AG09309 (cell line): ENCODE data around the gene SIRT3.
A peak's percentile ranks its signal among the peaks of the same experiment; 100 is the strongest.
"Not testable (repeated sequence)": the region's sequence is repeated elsewhere in the genome, so short reads cannot be mapped to it uniquely, and the experiment has no call there.

Experiments
- DNase-seq: peaks from one replicate; pipeline ENCODE4 v3.0.0-alpha.2; 2010; ENCODE audit warnings: low read depth
- H3K4me3 ChIP-seq: 2 replicates; pipeline ENCODE4 v1.5.1; 2011; ENCODE audit warnings: mild to moderate bottlenecking, low read depth, low read length, moderate library complexity; ENCODE audit not compliant: control insufficient read depth
- TF ChIP-seq, protein P1 (sequence below): IDR thresholded peaks from 2 replicates; pipeline ENCODE4 v1.5.1; 2011; ENCODE audit warnings: mild to moderate bottlenecking, low read depth, low read length, inconsistent platforms; ENCODE audit not compliant: insufficient read depth, control insufficient read depth; ENCODE audit errors: missing control alignments

Gene SIRT3

DNA sequence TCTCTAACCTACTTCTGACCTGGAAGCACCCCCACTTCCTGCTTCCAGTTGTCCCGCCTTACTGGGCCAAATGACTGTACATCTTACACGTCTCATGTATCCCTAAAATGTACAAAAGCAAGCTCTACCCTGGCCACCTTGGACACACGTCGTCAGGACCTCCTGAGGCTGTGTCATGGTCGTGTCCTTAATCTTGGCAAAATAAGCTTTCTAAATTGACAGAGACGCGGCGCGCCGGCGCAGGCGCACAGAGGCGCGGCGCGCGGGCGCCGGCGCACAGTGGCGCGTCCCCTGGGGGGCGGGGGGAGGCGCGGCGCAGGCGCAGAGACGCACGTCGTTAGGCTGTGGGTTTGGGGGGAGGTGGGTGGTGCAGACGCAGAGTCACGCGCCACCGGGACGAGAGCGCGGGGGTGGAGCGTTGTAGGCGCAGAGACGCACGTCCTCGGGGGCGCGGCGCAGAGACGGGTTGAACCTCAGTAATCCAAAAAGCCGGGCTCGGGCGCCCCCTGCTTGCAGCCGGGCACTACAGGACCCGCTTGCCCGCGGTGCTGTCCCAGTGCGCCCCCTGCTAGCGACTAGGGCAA lies 46.9 kb downstream of the SIRT3 start:
- DNase-seq, H3K4me3 ChIP-seq: not testable (repeated sequence)
- TF ChIP-seq, protein P1, sequence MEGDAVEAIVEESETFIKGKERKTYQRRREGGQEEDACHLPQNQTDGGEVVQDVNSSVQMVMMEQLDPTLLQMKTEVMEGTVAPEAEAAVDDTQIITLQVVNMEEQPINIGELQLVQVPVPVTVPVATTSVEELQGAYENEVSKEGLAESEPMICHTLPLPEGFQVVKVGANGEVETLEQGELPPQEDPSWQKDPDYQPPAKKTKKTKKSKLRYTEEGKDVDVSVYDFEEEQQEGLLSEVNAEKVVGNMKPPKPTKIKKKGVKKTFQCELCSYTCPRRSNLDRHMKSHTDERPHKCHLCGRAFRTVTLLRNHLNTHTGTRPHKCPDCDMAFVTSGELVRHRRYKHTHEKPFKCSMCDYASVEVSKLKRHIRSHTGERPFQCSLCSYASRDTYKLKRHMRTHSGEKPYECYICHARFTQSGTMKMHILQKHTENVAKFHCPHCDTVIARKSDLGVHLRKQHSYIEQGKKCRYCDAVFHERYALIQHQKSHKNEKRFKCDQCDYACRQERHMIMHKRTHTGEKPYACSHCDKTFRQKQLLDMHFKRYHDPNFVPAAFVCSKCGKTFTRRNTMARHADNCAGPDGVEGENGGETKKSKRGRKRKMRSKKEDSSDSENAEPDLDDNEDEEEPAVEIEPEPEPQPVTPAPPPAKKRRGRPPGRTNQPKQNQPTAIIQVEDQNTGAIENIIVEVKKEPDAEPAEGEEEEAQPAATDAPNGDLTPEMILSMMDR: peak; percentile 5

DNA sequence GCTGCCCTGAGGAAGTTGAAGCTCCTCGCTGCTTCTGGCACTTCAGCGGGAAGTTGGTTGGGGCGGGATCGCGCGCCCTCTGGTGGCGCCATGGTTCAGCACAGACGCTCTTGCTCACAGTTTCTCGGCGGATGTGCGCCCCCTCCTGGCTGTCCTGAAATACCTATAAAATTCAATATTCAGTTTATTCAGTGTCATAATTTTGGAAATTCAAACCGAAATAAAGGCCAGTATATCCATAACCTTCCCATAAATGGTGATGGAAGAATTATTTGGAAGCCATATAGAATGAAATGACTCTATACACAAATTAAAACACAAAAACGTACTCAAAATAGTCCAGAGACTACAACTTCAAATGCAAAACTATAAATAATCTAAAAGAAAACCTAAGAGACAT lies 55.9 kb downstream of the SIRT3 start:
- not testable (repeated sequence) for H3K4me3 ChIP-seq
- TF ChIP-seq, protein P1: peak; percentile 30

More for the DNA sequence above, 55.9 kb downstream of the SIRT3 start:
- DNase-seq: not testable (repeated sequence)
